ENCODE results near the gene CNBP. TPM values are rescaled to one million over a fixed set of nuclear protein-coding genes. Genes with fewer than 3 reads are reported as not detected.

The CNBP gene
- total and polyA plus RNA-seq, 9 of the 15 experiments (the other 6 are each of a cell fraction or from before 2014, with no cell fraction given), result 284 to 717 (median 412) TPM

- TF ChIP-seq ETS1 (conservative IDR thresholded peaks at IDR 0.05; ENCODE audit: control insufficient read depth, low read depth, low read length) (no peak), TFAP4 (CRISPR knock-in tag; IDR thresholded peaks at IDR 0.05; ENCODE audit: borderline replicate concordance) (no peak), FUS (optimal IDR thresholded peaks at IDR 0.05; ENCODE audit: low read depth, low read length) (no peak), CBX1 (IDR thresholded peaks at IDR 0.05; ENCODE audit: low read depth) (no peak), ZNF609 (CRISPR knock-in tag; IDR thresholded peaks at IDR 0.05; ENCODE audit: borderline replicate concordance) (no peak), ZNF174 (CRISPR knock-in tag; IDR thresholded peaks at IDR 0.05) (no peak), ZNF280B (CRISPR knock-in tag; IDR thresholded peaks at IDR 0.05) (no peak), PHF8 (IDR thresholded peaks at IDR 0.05; ENCODE audit: borderline replicate concordance, low read length) (no peak), ZBED1 (IDR thresholded peaks at IDR 0.05) (no peak), NCOR1 (IDR thresholded peaks at IDR 0.05) (no peak), HMG20A (CRISPR knock-in tag; conservative IDR thresholded peaks at IDR 0.05) (no peak), FOXJ2 (tag; IDR thresholded peaks at IDR 0.05) (no peak), RBM14 (IDR thresholded peaks at IDR 0.05; ENCODE audit: borderline replicate concordance, insufficient read depth, low read depth, low read length) (no peak), ZNF512 (tag; IDR thresholded peaks at IDR 0.05) (no peak), SMARCC2 (IDR thresholded peaks at IDR 0.05; ENCODE audit: low read depth) (peak; percentile 58; the same call in 1 of the 2 replicates)
Measured at GRCh38 chr3:129226374-129226773, 42.7 kb upstream of the CNBP start (continued).

Measured in K562 (cell line).